Naive B cell (primary cell): ENCODE measurements around the gene PTPRT. TPM values are rescaled to one million over a fixed set of nuclear protein-coding genes. Genes with fewer than 3 reads are reported as not detected.
A peak's percentile ranks its signal among the peaks of the same experiment; 100 is the strongest.

Experiments
- ATAC-seq, 2 donors: fragments of 150-1000 bp; cut with Tn5 transposase; 2 replicates each; pipeline ENCODE4 v1.10.0; 2021; ENCODE audit warnings: low read depth in 2 of 2, mild to moderate bottlenecking in 2 of 2, moderate library complexity in 2 of 2
- DNase-seq: peaks from one replicate; pipeline ENCODE4 v3.0.0; 2022
- H3K27ac Mint-ChIP-seq, 6 donors: one replicate each; pipeline ENCODE4 v1.8.0; 2020 to 2022; ENCODE audit warnings: mild to moderate bottlenecking in 6 of 6, mixed read lengths in 6 of 6, moderate library complexity in 5 of 6, inconsistent platforms in 2 of 6
- H3K27me3 Mint-ChIP-seq, 3 donors: one replicate each; pipeline ENCODE4 v1.8.0; 2021 to 2022; ENCODE audit warnings: mixed read lengths in 3 of 3, mild to moderate bottlenecking in 1 of 3
- H3K36me3 Mint-ChIP-seq, 2 donors: one replicate each; pipeline ENCODE4 v1.8.0; 2020 to 2022; ENCODE audit warnings: mixed read lengths in 2 of 2, inconsistent platforms in 1 of 2, mild to moderate bottlenecking in 1 of 2
- H3K4me1 Mint-ChIP-seq, 3 donors: one replicate each; pipeline ENCODE4 v1.8.0; 2020 to 2022; ENCODE audit warnings: mixed read lengths in 3 of 3, inconsistent platforms in 1 of 3, mild to moderate bottlenecking in 1 of 3, moderate library complexity in 1 of 3
- H3K4me3 Mint-ChIP-seq, 8 donors: one replicate each; pipeline ENCODE4 v1.8.0; 2020 to 2022; ENCODE audit warnings: mild to moderate bottlenecking in 8 of 8, mixed read lengths in 8 of 8, moderate library complexity in 8 of 8, inconsistent platforms in 2 of 8
- H3K9me3 Mint-ChIP-seq, 7 donors: one replicate each; pipeline ENCODE4 v1.8.0; 2020 to 2022; ENCODE audit warnings: mixed read lengths in 7 of 7, mild to moderate bottlenecking in 5 of 7, inconsistent platforms in 2 of 7, moderate library complexity in 1 of 7
- polyA plus RNA-seq, 6 donors: library from polyadenylated mRNA; unstranded; fragments of 300-500 nt; fragmentation: Illumina TruSeq; gene quantifications; one replicate each; pipeline ENCODE4 v1.2.3, GENCODE V29; 2021; ENCODE audit warnings: low read depth in 6 of 6

The PTPRT gene
- polyA plus RNA-seq, 6 donors from 2014 or later = not detected

- peak overlapping the region in 1 of 6 donors; percentile 69 for H3K27ac Mint-ChIP-seq
- peaks cover 0 to 18% (median 6%) of the 10 kb centered on the region in 7 donors for H3K9me3 Mint-ChIP-seq
- ATAC-seq (no peak), DNase-seq (no peak)
- H3K4me1 Mint-ChIP-seq = no peaks in the 10 kb centered on the region
- no peaks in the 10 kb centered on the region for H3K36me3 Mint-ChIP-seq
- no peaks in the 10 kb centered on the region for H3K27me3 Mint-ChIP-seq
- H3K4me3 Mint-ChIP-seq = no peak overlapping the region
Observed at GRCh38 chr20:42701948-42702347, 487.8 kb downstream of the PTPRT start.

GRCh38 chr20:42700372-42700771 lies 489.3 kb downstream of the PTPRT start:
- no peaks in the 10 kb centered on the region for H3K27me3 Mint-ChIP-seq

GRCh38 chr20:42697962-42698361 lies 491.7 kb downstream of the PTPRT start:
- Mint-ChIP-seq H3K27ac (no peak overlapping the region), H3K4me3 (no peak overlapping the region), H3K27me3 (no peaks in the 10 kb centered on the region), H3K9me3 (peaks cover 0 to 15% (median 4%) of the 10 kb centered on the region in 7 donors), H3K36me3 (no peaks in the 10 kb centered on the region), H3K4me1 (no peaks in the 10 kb centered on the region)
- no peak for ATAC-seq
- no peak for DNase-seq

More at GRCh38 chr20:42700372-42700771, 489.3 kb downstream of the PTPRT start:
- Mint-ChIP-seq H3K4me3 (no peak overlapping the region), H3K4me1 (no peaks in the 10 kb centered on the region), H3K27ac (no peak overlapping the region), H3K36me3 (no peaks in the 10 kb centered on the region), H3K9me3 (peaks cover 0 to 20% (median 6%) of the 10 kb centered on the region in 7 donors)
- ATAC-seq (no peak), DNase-seq (no peak)

- DNase-seq = no peak
- Mint-ChIP-seq H3K9me3 (peaks cover 0 to 15% (median 10%) of the 10 kb centered on the region in 7 donors), H3K27me3 (no peaks in the 10 kb centered on the region), H3K4me1 (no peaks in the 10 kb centered on the region), H3K36me3 (no peaks in the 10 kb centered on the region), H3K4me3 (no peak overlapping the region), H3K27ac (no peak overlapping the region)
- no peak for ATAC-seq
Observed at GRCh38 chr20:42690842-42691437, 498.8 kb downstream of the PTPRT start.

GRCh38 chr20:42688576-42688975 lies 501.1 kb downstream of the PTPRT start:
- Mint-ChIP-seq H3K4me1 (no peaks in the 10 kb centered on the region), H3K27me3 (no peaks in the 10 kb centered on the region), H3K36me3 (no peaks in the 10 kb centered on the region), H3K27ac (no peak overlapping the region), H3K4me3 (no peak overlapping the region), H3K9me3 (peaks cover 0 to 15% (median 10%) of the 10 kb centered on the region in 7 donors)
- no peak for DNase-seq
- ATAC-seq = no peak

- Mint-ChIP-seq H3K36me3 (no peaks in the 10 kb centered on the region), H3K4me3 (no peak overlapping the region), H3K27ac (no peak overlapping the region), H3K27me3 (no peaks in the 10 kb centered on the region), H3K4me1 (no peaks in the 10 kb centered on the region), H3K9me3 (peaks cover 0 to 10% (median 4%) of the 10 kb centered on the region in 7 donors)
- no peak for DNase-seq
- ATAC-seq = no peak
Observed at GRCh38 chr20:42686057-42686456, 503.6 kb downstream of the PTPRT start.

GRCh38 chr20:42678895-42679294 lies 510.8 kb downstream of the PTPRT start:
- ATAC-seq (no peak), DNase-seq (no peak)
- Mint-ChIP-seq H3K4me1 (no peaks in the 10 kb centered on the region), H3K9me3 (peaks cover 0 to 5% (median 3%) of the 10 kb centered on the region in 7 donors), H3K27me3 (no peaks in the 10 kb centered on the region), H3K4me3 (no peak overlapping the region), H3K36me3 (no peaks in the 10 kb centered on the region), H3K27ac (no peak overlapping the region)

GRCh38 chr20:42656130-42656529 lies 533.6 kb downstream of the PTPRT start:
- Mint-ChIP-seq H3K4me1 (no peaks in the 10 kb centered on the region), H3K36me3 (no peaks in the 10 kb centered on the region), H3K27ac (no peak overlapping the region), H3K27me3 (no peaks in the 10 kb centered on the region), H3K4me3 (no peak overlapping the region), H3K9me3 (peaks cover 0 to 15% (median 3%) of the 10 kb centered on the region in 7 donors)
- DNase-seq (no peak), ATAC-seq (no peak)

GRCh38 chr20:42652266-42652665 lies 537.4 kb downstream of the PTPRT start:
- ATAC-seq (no peak), DNase-seq (no peak)
- H3K4me1 Mint-ChIP-seq = no peaks in the 10 kb centered on the region
- no peak overlapping the region for H3K27ac Mint-ChIP-seq
- H3K36me3 Mint-ChIP-seq = no peaks in the 10 kb centered on the region
- no peaks in the 10 kb centered on the region for H3K27me3 Mint-ChIP-seq
- H3K4me3 Mint-ChIP-seq = no peak overlapping the region
- peaks cover 0 to 16% (median 2%) of the 10 kb centered on the region in 7 donors for H3K9me3 Mint-ChIP-seq

GRCh38 chr20:42650191-42650746 lies 539.4 kb downstream of the PTPRT start:
- Mint-ChIP-seq H3K27ac (no peak overlapping the region), H3K27me3 (no peaks in the 10 kb centered on the region), H3K4me1 (no peaks in the 10 kb centered on the region), H3K9me3 (peaks cover 0 to 13% (median 3%) of the 10 kb centered on the region in 7 donors), H3K36me3 (no peaks in the 10 kb centered on the region), H3K4me3 (no peak overlapping the region)
- ATAC-seq (no peak), DNase-seq (no peak)

- no peak for ATAC-seq
- Mint-ChIP-seq H3K36me3 (no peaks in the 10 kb centered on the region), H3K4me3 (no peak overlapping the region), H3K4me1 (no peaks in the 10 kb centered on the region), H3K27me3 (no peaks in the 10 kb centered on the region), H3K9me3 (peaks cover 0 to 16% (median 3%) of the 10 kb centered on the region in 7 donors), H3K27ac (no peak overlapping the region)
- DNase-seq = no peak
Observed at GRCh38 chr20:42649748-42650147, 540.0 kb downstream of the PTPRT start.

- Mint-ChIP-seq H3K4me3 (no peak overlapping the region), H3K27ac (no peak overlapping the region), H3K9me3 (peaks cover 0 to 13% (median 9%) of the 10 kb centered on the region in 7 donors), H3K27me3 (no peaks in the 10 kb centered on the region), H3K4me1 (no peaks in the 10 kb centered on the region), H3K36me3 (no peaks in the 10 kb centered on the region)
- DNase-seq (no peak), ATAC-seq (no peak)
Observed at GRCh38 chr20:42646250-42646649, 543.5 kb downstream of the PTPRT start.

- Mint-ChIP-seq H3K27ac (no peak overlapping the region), H3K4me3 (no peak overlapping the region), H3K9me3 (peaks cover 0 to 10% (median 5%) of the 10 kb centered on the region in 7 donors), H3K36me3 (no peaks in the 10 kb centered on the region), H3K27me3 (no peaks in the 10 kb centered on the region), H3K4me1 (no peaks in the 10 kb centered on the region)
- no peak for ATAC-seq
- no peak for DNase-seq
Observed at GRCh38 chr20:42641886-42642285, 547.8 kb downstream of the PTPRT start.

- peaks cover 0 to 9% (median 0%) of the 10 kb centered on the region in 7 donors for H3K9me3 Mint-ChIP-seq
- ATAC-seq = no peak
- no peaks in the 10 kb centered on the region for H3K4me1 Mint-ChIP-seq
- no peak for DNase-seq
- H3K27ac Mint-ChIP-seq = no peak overlapping the region
- H3K36me3 Mint-ChIP-seq = no peaks in the 10 kb centered on the region
- no peak overlapping the region for H3K4me3 Mint-ChIP-seq
- no peaks in the 10 kb centered on the region for H3K27me3 Mint-ChIP-seq
Observed at GRCh38 chr20:42639140-42639539, 550.6 kb downstream of the PTPRT start.
